ENCODE data around the gene BLNK.

Gene BLNK

DNA sequence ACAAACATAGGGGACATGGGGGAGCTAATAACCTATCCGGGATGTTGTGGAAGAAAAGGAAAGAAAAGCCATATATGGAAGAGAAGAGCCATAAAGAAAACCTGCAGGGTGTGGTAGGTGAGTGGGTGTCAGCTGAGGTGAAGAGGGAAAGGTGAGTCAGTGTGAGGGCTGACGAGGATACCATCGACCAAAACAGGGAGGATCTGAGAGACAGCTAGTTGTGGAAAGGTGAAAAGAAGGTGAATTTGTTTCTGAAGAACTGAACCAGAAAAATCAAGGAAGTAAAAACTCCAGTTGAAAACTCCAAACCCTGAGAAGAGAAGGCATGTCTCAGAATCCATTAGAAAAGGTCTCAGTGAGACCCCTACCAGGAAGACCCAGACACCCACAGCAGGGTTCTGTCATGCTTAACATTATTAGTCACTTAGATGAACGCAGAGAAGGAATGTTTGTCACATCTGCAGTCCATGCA is 4.1 kb downstream of the BLNK start:
- Histone ChIP-seq H3K27ac (no peak overlapping the region), H3K27me3 (ENCODE audit: control insufficient read depth, insufficient read depth, low read length) (no peaks in the 10 kb centered on the region), H3K9ac (no peak overlapping the region), H3K79me2 (no peaks in the 10 kb centered on the region), H3K4me2 (ENCODE audit: low read length) (no peak overlapping the region), H2AFZ (no peak overlapping the region), H3K9me3 (ENCODE audit: control insufficient read depth, low read length) (no peaks in the 10 kb centered on the region), H3K4me3 (ENCODE audit: low read depth, low read length) (no peak overlapping the region), H3K36me3 (ENCODE audit: control insufficient read depth, insufficient read depth, low read length) (no peaks in the 10 kb centered on the region), H3K4me1 (peaks cover 14% of the 10 kb centered on the region)
- TF ChIP-seq, protein P1, sequence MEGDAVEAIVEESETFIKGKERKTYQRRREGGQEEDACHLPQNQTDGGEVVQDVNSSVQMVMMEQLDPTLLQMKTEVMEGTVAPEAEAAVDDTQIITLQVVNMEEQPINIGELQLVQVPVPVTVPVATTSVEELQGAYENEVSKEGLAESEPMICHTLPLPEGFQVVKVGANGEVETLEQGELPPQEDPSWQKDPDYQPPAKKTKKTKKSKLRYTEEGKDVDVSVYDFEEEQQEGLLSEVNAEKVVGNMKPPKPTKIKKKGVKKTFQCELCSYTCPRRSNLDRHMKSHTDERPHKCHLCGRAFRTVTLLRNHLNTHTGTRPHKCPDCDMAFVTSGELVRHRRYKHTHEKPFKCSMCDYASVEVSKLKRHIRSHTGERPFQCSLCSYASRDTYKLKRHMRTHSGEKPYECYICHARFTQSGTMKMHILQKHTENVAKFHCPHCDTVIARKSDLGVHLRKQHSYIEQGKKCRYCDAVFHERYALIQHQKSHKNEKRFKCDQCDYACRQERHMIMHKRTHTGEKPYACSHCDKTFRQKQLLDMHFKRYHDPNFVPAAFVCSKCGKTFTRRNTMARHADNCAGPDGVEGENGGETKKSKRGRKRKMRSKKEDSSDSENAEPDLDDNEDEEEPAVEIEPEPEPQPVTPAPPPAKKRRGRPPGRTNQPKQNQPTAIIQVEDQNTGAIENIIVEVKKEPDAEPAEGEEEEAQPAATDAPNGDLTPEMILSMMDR (IDR thresholded peaks at IDR 0.05), result no peak

DNA sequence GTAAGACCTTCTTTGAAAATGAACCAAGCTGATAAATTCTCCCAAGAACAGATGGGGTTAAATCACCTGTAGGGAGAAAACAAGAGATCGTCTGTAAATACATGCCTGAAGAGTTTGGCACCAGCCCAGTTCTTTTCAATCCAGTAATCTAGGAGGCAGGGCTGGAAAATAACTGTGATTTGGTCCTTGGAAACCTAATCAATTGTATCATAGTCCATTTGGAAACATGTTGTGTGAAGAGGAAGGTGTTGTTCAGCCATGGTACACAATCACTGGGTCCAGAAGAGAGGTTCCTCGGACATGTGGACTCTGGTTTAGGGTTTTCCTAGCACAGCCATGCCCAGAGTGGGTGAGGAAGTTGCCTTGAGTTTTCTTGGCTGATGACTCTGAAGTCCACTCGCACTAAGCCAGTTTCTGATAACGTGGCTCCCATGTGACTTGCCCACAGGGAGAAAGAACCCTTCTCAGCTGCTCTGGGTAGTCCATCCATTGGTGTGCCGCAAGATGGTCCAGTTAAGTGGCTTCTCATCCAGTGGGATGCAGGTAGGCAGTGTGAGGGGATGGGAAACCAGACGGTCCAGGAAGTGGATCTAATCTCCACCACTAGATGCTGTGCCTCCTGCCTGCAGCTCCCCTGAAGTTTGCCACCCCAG is 5.1 kb downstream of the BLNK start:
- no peak overlapping the region for H3K9ac ChIP-seq
- no peak overlapping the region for H3K27ac ChIP-seq
- H3K4me2 ChIP-seq (ENCODE audit: low read length), result no peak overlapping the region
- H3K9me3 ChIP-seq (ENCODE audit: control insufficient read depth, low read length), result no peaks in the 10 kb centered on the region
- TF ChIP-seq, protein P1 (IDR thresholded peaks at IDR 0.05), result no peak
- no peaks in the 10 kb centered on the region for H3K79me2 ChIP-seq
- H3K36me3 ChIP-seq (ENCODE audit: control insufficient read depth, insufficient read depth, low read length), result no peaks in the 10 kb centered on the region
- H2AFZ ChIP-seq, result no peak overlapping the region
- H3K27me3 ChIP-seq (ENCODE audit: control insufficient read depth, insufficient read depth, low read length), result no peaks in the 10 kb centered on the region
- peaks cover 12% of the 10 kb centered on the region for H3K4me1 ChIP-seq
- no peak overlapping the region for H3K4me3 ChIP-seq (ENCODE audit: low read depth, low read length)

DNA sequence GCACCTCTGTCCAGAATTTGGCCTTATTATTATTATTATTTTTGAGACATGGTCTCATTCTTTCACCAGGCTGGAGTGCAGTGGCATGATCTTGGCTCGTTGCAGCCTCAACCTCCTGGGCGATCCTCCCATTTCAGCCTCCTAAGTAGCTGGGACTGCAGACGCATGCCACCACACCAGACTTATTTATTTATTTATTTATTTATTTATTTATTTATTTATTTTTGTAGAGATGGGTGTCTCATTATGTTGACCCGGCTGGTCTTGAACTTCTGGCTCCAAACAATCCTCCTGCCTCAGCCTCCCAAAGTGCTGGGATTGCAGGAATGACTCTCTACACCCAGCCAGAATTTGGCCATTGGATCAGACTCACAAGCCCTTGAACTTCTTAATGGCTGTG is 6.4 kb downstream of the BLNK start:
- peaks cover 6% of the 10 kb centered on the region for H3K4me1 ChIP-seq
- H3K4me3 ChIP-seq (ENCODE audit: low read depth, low read length), result no peak overlapping the region
- H3K79me2 ChIP-seq, result no peaks in the 10 kb centered on the region
- H2AFZ ChIP-seq, result no peak overlapping the region
- TF ChIP-seq, protein P1 (IDR thresholded peaks at IDR 0.05), result no peak
- H3K9me3 ChIP-seq (ENCODE audit: control insufficient read depth, low read length), result no peaks in the 10 kb centered on the region
- no peak overlapping the region for H3K4me2 ChIP-seq (ENCODE audit: low read length)
- H3K36me3 ChIP-seq (ENCODE audit: control insufficient read depth, insufficient read depth, low read length), result no peaks in the 10 kb centered on the region
- H3K27ac ChIP-seq, result no peak overlapping the region
- no peak overlapping the region for H3K9ac ChIP-seq
- H3K27me3 ChIP-seq (ENCODE audit: control insufficient read depth, insufficient read depth, low read length), result no peaks in the 10 kb centered on the region

DNA sequence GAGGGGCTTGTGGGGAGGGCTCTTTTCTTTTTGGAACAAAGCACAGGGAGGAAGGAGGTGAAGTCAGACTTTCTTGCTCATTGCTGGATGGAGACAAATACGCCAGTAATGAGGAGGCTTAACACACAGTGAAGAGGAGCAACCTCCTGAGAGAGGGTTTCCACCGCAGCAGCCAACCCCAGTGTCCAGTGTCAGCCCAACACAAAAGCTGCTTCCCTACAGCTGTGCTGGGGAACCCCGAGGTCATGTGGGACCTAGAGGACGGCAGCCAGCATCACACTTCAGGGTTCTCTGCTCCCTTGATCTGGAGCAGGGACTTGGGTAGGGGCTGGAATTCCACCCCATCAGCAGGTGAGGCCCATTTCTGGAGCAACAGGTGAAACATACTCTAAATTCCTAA is 7.7 kb downstream of the BLNK start:
- Histone ChIP-seq H2AFZ (no peak overlapping the region), H3K4me2 (ENCODE audit: low read length) (no peak overlapping the region), H3K27me3 (ENCODE audit: control insufficient read depth, insufficient read depth, low read length) (no peaks in the 10 kb centered on the region), H3K4me1 (peaks cover 6% of the 10 kb centered on the region), H3K27ac (no peak overlapping the region), H3K79me2 (no peaks in the 10 kb centered on the region), H3K9me3 (ENCODE audit: control insufficient read depth, low read length) (no peaks in the 10 kb centered on the region), H3K36me3 (ENCODE audit: control insufficient read depth, insufficient read depth, low read length) (no peaks in the 10 kb centered on the region), H3K9ac (no peak overlapping the region), H3K4me3 (ENCODE audit: low read depth, low read length) (no peak overlapping the region)
- TF ChIP-seq, protein P1 (IDR thresholded peaks at IDR 0.05), result no peak

DNA sequence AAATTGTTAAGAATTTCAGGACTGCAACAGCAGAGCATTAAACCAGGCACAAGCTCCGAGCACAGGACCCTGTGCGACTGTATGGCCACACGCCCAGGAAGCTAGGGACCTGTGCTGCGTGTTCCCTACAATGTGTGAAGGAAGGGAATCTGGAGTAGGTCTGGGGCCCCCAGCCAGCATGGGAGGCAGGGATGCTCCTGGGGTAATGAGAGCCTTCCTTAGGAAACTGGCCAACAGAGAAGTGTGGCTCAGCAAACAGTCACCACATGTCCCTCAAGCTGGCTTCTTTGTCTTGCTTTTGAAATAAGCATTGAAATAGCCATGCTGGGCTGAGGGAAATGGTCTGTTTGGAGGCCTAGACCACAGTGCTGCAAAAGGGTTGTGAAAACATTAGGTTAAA is 8.2 kb downstream of the BLNK start:
- no peak overlapping the region for H3K27ac ChIP-seq
- H3K4me2 ChIP-seq (ENCODE audit: low read length), result no peak overlapping the region
- no peak overlapping the region for H3K4me3 ChIP-seq (ENCODE audit: low read depth, low read length)
- no peak overlapping the region for H2AFZ ChIP-seq
- TF ChIP-seq, protein P1 (IDR thresholded peaks at IDR 0.05), result no peak
- H3K9ac ChIP-seq, result no peak overlapping the region
- H3K4me1 ChIP-seq, result peaks cover 7% of the 10 kb centered on the region
- no peaks in the 10 kb centered on the region for H3K9me3 ChIP-seq (ENCODE audit: control insufficient read depth, low read length)
- H3K27me3 ChIP-seq (ENCODE audit: control insufficient read depth, insufficient read depth, low read length), result no peaks in the 10 kb centered on the region
- H3K36me3 ChIP-seq (ENCODE audit: control insufficient read depth, insufficient read depth, low read length), result no peaks in the 10 kb centered on the region
- no peaks in the 10 kb centered on the region for H3K79me2 ChIP-seq

Measured in parathyroid adenoma (tissue), 2 donors.